Transverse colon (tissue), 4 donors: ENCODE measurements around the gene WDCP. TPM values are rescaled to one million over a fixed set of nuclear protein-coding genes. Genes with fewer than 3 reads are reported as not detected.

Source experiments
- DNase-seq: peaks from one replicate; pipeline ENCODE4 v3.0.0-alpha.2; 2019
- H3K27ac ChIP-seq, 4 donors: fragments of 200-600 bp; sonication (generic); 2 replicates each; pipeline ENCODE4 v1.5.1; 2016 to 2018; ENCODE audit warnings: inconsistent platforms in 4 of 4
- H3K27me3 ChIP-seq: fragments of 200-600 bp; sonication (generic); 2 replicates; pipeline ENCODE4 v1.5.1; 2017; ENCODE audit warnings: inconsistent platforms
- H3K36me3 ChIP-seq, 4 donors: fragments of 200-600 bp; sonication (generic); 2 replicates each; pipeline ENCODE4 v1.5.1; 2017 to 2019; ENCODE audit warnings: inconsistent platforms in 4 of 4
- H3K4me1 ChIP-seq, 4 donors: fragments of 200-600 bp; sonication (generic); 2 replicates each; pipeline ENCODE4 v1.5.1; 2017 to 2020; ENCODE audit warnings: inconsistent platforms in 4 of 4
- H3K4me3 ChIP-seq, 4 donors: fragments of 200-600 bp; sonication (generic); 1 replicate in 1 of 4; 2 replicates in 3 of 4; pipeline versions ENCODE4 v1.5.1 to v1.6.1; 2017 to 2019; ENCODE audit warnings: inconsistent platforms in 4 of 4
- H3K9me3 ChIP-seq, 2 donors: fragments of 200-600 bp; sonication (generic); 2 replicates each; pipeline ENCODE4 v1.5.1; 2017 to 2019; ENCODE audit warnings: inconsistent platforms in 2 of 2
- CTCF ChIP-seq, 5 experiments: fragments of 200-600 bp in 3 of 5; fragments of 450-650 bp in 2 of 5; sonication (generic) in 3 of 5; IDR thresholded peaks; 1 replicate in 2 of 5; 2 replicates in 3 of 5; pipeline ENCODE4 v1.5.1; 2016 to 2017; ENCODE audit warnings: antibody characterized with exemption in 5 of 5, inconsistent platforms in 3 of 5, mild to moderate bottlenecking in 2 of 5, moderate library complexity in 1 of 5
- EP300 ChIP-seq: sonication (generic); formaldehyde crosslinking; IDR thresholded peaks from one replicate; pipeline ENCODE4 v1.6.1; 2017; ENCODE audit warnings: antibody characterized with exemption, low read depth
- POLR2A ChIP-seq: fragments of 450-650 bp; IDR thresholded peaks from one replicate; pipeline ENCODE4 v1.6.1; 2016; ENCODE audit warnings: antibody characterized with exemption, mild to moderate bottlenecking, moderate library complexity
- POLR2AphosphoS5 ChIP-seq, 3 donors: sonication (generic); formaldehyde crosslinking; IDR thresholded peaks; one replicate each; pipeline ENCODE4 v1.6.1; 2016; ENCODE audit warnings: antibody characterized with exemption in 3 of 3
- WGBS, 2 donors: methylation state at CpG; one replicate each; pipeline ENCODE4 v1.1.5; 2018; ENCODE audit warnings: low coverage in 1 of 2; 5-methylcytosine and 5-hydroxymethylcytosine counted together
- in situ Hi-C, 4 donors: fragments of 200-750 bp; cut with MboI; loops; one replicate each; pipeline versions ENCODE4 v1.15.0 to v1.15.1; 2017; ENCODE audit warnings: low sequenced_read_pairs in 3 of 4, low pct_ligation_motif_present in 1 of 4, low pct_unique_long_range_greater_than_20kb in 1 of 4
- intact Hi-C: fragments of 100-400 bp; cut with DNase I; formaldehyde crosslinking; loops from one replicate; pipeline ENCODE4 v1.15.1; 2023; ENCODE audit warnings: low total_unique reads
- total RNA-seq, 4 donors: library from RNA; depleted of rRNA; stranded (reverse); fragments of >200 nt; gene quantifications; one replicate each; pipeline ENCODE4 v1.1.0, GENCODE V29; 2016

Gene WDCP
- total RNA-seq, 4 donors from 2014 or later, result 1.5 to 4.0 (median 3.0) TPM

DNA sequence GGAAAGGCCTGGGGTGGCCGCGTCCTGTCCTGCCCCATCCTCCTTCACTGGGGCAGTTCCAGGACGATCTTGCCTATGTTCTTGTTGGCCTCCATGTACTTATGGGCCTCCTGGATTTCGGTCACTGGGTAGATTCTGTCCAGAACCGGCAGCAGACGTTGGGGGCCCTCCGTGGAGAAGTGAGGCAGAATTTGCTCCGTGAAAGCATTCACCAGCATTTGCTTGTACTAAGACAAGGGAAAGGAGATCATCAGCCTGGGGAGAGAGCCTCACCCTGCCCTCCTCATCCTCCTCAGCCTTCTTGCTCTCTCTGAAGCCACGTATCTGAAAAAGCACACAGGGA, 30.3 kb upstream of the WDCP start:
- DNase-seq, result no peak
- in situ Hi-C loops (loop anchor here in 1 of 4 donors (10.0 kb wide), 1 partner anchor 153 kb away; the partner anchor contains the start of gene ATAD2B), intact Hi-C loops (no loop called here)
- Histone ChIP-seq H3K4me1 (peaks cover 9 to 37% (median 16%) of the 10 kb centered on the region in 4 donors), H3K27me3 (no peaks in the 10 kb centered on the region), H3K36me3 (peaks cover 0 to 13% (median 4%) of the 10 kb centered on the region in 4 donors), H3K4me3 (peak overlapping the region; percentile 55 to 62 (median 60)), H3K9me3 (no peaks in the 10 kb centered on the region), H3K27ac (peak overlapping the region; percentile 90 to 97 (median 93))
- no peak for TF ChIP-seq POLR2AphosphoS5 (IDR thresholded peaks at IDR 0.05)
- TF ChIP-seq EP300, result no peak
- TF ChIP-seq POLR2A, result no peak
- TF ChIP-seq CTCF (IDR thresholded peaks at IDR 0.05), result no peak
- WGBS, 2 donors, result 6 to 23% methylated on average over 2 to 9 of the region's 9 CpGs

DNA sequence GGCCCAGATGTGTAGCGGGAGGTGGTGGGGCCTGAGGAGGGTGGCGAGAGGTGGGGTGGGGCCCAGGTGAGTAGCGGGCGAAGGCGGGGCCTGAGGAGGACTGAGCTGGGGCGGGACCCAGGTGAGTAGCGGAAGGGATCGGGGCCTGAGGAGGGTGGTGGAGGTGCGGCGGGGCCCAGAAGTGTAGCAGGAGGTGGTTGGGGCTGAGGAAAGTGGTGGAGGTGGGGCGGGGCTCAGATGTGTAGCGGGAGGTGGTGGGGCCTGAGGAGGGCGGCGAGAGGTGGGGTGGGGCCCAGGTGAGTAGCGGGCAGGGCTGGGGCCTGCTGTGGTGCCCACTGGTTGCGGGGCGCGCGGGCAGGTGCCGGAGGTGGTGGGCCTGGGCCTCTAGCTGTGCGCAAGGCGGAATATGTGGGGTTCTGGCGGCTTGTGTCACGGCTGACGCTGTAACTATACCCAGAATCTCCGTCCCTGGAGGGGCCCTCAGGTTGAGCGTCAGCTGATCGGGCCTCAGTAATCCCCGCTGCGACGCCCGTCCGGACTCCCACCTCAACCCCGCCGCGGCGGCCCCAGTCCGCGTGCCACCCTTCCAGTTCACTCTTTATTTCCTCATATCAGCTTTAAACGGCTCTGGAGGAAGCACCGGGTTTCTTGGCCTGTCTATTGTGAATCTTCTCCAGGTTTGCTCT, 29.8 kb upstream of the WDCP start:
- WGBS, 2 donors, result 1% methylated on average over 40 of the region's 41 CpGs; no CpG with 5 or more reads in 1 of the 2 donors
- no peaks in the 10 kb centered on the region for H3K9me3 ChIP-seq
- peak overlapping the region; percentile 90 to 97 (median 93) for H3K27ac ChIP-seq
- intact Hi-C loops, result no loop called here
- no peak for TF ChIP-seq EP300
- peak; percentile 38 to 69 (median 67) for TF ChIP-seq POLR2AphosphoS5 (IDR thresholded peaks at IDR 0.05)
- peak; percentile 87 for TF ChIP-seq POLR2A
- peaks cover 0 to 18% (median 2%) of the 10 kb centered on the region in 4 donors for H3K36me3 ChIP-seq
- DNase-seq, result no peak
- H3K27me3 ChIP-seq, result no peaks in the 10 kb centered on the region
- peak overlapping the region; percentile 55 to 62 (median 60) for H3K4me3 ChIP-seq
- in situ Hi-C loops, result loop anchor here in 1 of 4 donors (10.0 kb wide), 1 partner anchor 152 kb away; the partner anchor contains the start of gene ATAD2B
- peaks cover 9 to 31% (median 16%) of the 10 kb centered on the region in 4 donors for H3K4me1 ChIP-seq

DNA sequence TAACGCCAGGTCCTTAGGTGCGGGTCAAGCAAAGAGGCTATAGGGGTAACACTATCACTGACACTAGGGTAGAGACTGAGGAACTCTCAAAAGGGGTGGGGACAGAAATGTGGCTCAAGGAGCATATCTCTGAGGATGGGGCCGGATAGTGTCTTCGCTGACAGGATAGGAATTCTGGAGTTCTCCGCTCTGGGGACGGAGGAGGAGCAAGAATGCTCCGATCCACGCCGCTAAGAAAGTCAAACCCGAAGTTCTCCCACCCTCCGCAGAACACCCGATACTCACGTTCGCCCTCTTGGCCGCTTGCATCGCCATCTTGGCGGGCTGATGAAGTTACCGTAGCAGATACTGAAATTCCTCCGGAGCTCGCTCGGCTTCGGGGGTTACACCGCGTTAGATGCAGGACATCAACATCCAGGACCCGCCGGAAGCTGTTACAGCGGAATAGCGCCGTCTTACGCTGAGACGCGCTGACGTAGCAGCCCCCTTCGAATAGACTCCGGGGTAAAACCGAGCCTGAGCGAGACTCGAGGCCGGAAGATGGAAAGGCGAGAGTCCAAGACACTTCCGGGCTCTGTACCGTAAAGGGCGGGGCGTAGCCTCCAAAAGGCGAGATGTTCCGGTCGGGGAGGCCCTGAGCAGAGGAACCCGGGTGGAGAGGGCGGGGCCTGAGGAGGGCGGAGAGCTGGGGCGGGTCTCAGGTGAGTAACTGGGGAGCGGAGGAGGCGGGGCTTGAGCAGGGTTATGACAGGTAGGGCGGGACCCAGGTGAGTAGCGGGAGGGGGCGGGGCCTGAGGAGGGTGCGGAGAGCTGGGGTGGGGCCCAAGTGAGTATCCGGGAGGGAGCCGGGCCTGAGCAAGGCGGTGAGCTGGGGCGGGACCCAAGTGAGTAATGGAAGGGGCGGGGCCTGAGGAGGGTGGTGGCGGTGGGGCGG, 29.0 kb upstream of the WDCP start, which contains the start of gene SF3B6:
SF3B6 (minus strand) TSS at position 412 of the 934 bp plus-strand sequence; CDS start at position 315, 97 bp downstream.
- Histone ChIP-seq H3K4me3 (peak within 1 kb of the TSS; percentile 55 to 66 (median 60)), H3K36me3 (peaks cover 0 to 22% (median 0%) of the 10 kb centered on the region in 4 donors), H3K27ac (peak within 1 kb of the TSS; percentile 90 to 97 (median 93)), H3K4me1 (peaks cover 9 to 30% (median 16%) of the 10 kb centered on the region in 4 donors), H3K9me3 (no peaks in the 10 kb centered on the region), H3K27me3 (no peaks in the 10 kb centered on the region)
- DNase-seq, result peak; percentile 100
- in situ Hi-C loops, result loop anchor here in 1 of 4 donors (10.0 kb wide), 1 partner anchor 151 kb away; the partner anchor contains the start of gene ATAD2B
- TF ChIP-seq POLR2A (peak; percentile 76), EP300 (no peak), POLR2AphosphoS5 (IDR thresholded peaks at IDR 0.05) (peak; percentile 84 to 93 (median 86))
- 0 to 1% methylated on average over 3 to 62 of the region's 64 CpGs for WGBS, 2 donors
- intact Hi-C loops, result no loop called here

DNA sequence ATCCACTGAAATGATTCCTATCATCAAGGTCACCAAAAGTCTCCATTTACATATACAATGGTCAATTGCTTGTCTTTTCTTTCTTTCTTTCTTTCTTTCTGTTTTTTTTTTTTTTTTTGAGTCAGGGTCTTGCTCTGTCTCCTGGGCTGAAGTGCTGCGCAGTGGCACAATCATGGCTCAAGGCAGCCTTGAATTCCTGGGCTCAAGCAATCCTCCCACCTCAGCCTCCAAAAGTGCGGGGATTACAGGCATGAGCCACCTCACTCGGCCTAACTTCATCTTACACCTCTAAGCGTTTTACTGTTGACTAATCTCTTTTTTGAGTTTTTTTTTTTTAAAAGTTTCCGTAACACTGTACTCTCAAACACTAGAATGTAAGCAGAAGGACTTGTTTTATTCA, 28.1 kb upstream of the WDCP start:
- peak overlapping the region; percentile 90 to 97 (median 93) for H3K27ac ChIP-seq

More for the DNA sequence above, 28.1 kb upstream of the WDCP start:
- Histone ChIP-seq H3K4me1 (peaks cover 9 to 30% (median 16%) of the 10 kb centered on the region in 4 donors), H3K4me3 (peak overlapping the region in 3 of 4 donors; percentile 55 to 60 (median 60)), H3K9me3 (no peaks in the 10 kb centered on the region), H3K27me3 (no peaks in the 10 kb centered on the region), H3K36me3 (peaks cover 0 to 22% (median 2%) of the 10 kb centered on the region in 4 donors)
- intact Hi-C loops (no loop called here), in situ Hi-C loops (loop anchor here in 1 of 4 donors (10.0 kb wide), 1 partner anchor 150 kb away; the partner anchor contains the start of gene ATAD2B)
- no peak for DNase-seq
- TF ChIP-seq CTCF (IDR thresholded peaks at IDR 0.05) (no peak), POLR2A (no peak), EP300 (no peak), POLR2AphosphoS5 (IDR thresholded peaks at IDR 0.05) (no peak)
- WGBS, 2 donors, result 51 to 58% methylated on average over 5 of the region's 5 CpGs
